MM.1S (cell line): ENCODE results near the gene DARS1.

Source experiments
- CTCF ChIP-seq: fragments of 300-600 bp; sonication (generic); IDR thresholded peaks from 2 replicates; pipeline ENCODE4 v1.5.1; 2016; ENCODE audit warnings: antibody characterized with exemption, low read length, mixed read lengths
- EZH2 ChIP-seq: fragments of 300-600 bp; sonication (generic); optimal IDR thresholded peaks from 2 replicates; pipeline ENCODE3; 2017; ENCODE audit warnings: low read depth, mild to moderate bottlenecking, antibody characterized with exemption, low read length, mixed read lengths

- TF ChIP-seq CTCF: no peak
- TF ChIP-seq EZH2: no peak
Observed at GRCh38 chr2:135936524-135936923, 48.9 kb downstream of the DARS1 start.
